ENCODE measurements around the gene RELN.
"Not testable (repeated sequence)": the region's sequence is repeated elsewhere in the genome, so short reads cannot be mapped to it uniquely, and the experiment has no call there.

The RELN gene

GRCh38 chr7:103989200-103989784 is at the start of gene RELN:
RELN (minus strand) TSS chr7:103989658; CDS start chr7:103989356, 302 bp downstream.
- no peak for DNase-seq (ENCODE audit: low read depth)

GRCh38 chr7:104038136-104038535 is 48.7 kb upstream of the RELN start:
- no peak for DNase-seq (ENCODE audit: low read depth)

- not testable (repeated sequence) for DNase-seq (ENCODE audit: low read depth)
Measured at GRCh38 chr7:104036889-104037288, 47.4 kb upstream of the RELN start.

- DNase-seq (ENCODE audit: low read depth): no peak
Measured at GRCh38 chr7:104035351-104035750, 45.9 kb upstream of the RELN start.

GRCh38 chr7:104034679-104035078 is 45.2 kb upstream of the RELN start:
- DNase-seq (ENCODE audit: low read depth): no peak

GRCh38 chr7:104033837-104034236 is 44.4 kb upstream of the RELN start:
- DNase-seq (ENCODE audit: low read depth): no peak

- DNase-seq (ENCODE audit: low read depth): no peak
Measured at GRCh38 chr7:104032486-104032885, 43.0 kb upstream of the RELN start.

GRCh38 chr7:104029765-104030164 is 40.3 kb upstream of the RELN start:
- no peak for DNase-seq (ENCODE audit: low read depth)

GRCh38 chr7:104024632-104025031 is 35.2 kb upstream of the RELN start:
- DNase-seq (ENCODE audit: low read depth): no peak

- DNase-seq (ENCODE audit: low read depth): no peak
Measured at GRCh38 chr7:104023100-104023499, 33.6 kb upstream of the RELN start.

- DNase-seq (ENCODE audit: low read depth): no peak
Measured at GRCh38 chr7:104018425-104018824, 29.0 kb upstream of the RELN start.

GRCh38 chr7:104017001-104017400 is 27.5 kb upstream of the RELN start:
- DNase-seq (ENCODE audit: low read depth): no peak

GRCh38 chr7:104012835-104013234 is 23.4 kb upstream of the RELN start:
- no peak for DNase-seq (ENCODE audit: low read depth)

GRCh38 chr7:104011829-104012228 is 22.4 kb upstream of the RELN start:
- no peak for DNase-seq (ENCODE audit: low read depth)

GRCh38 chr7:104010052-104010909 is 20.8 kb upstream of the RELN start:
- DNase-seq (ENCODE audit: low read depth): no peak

- no peak for DNase-seq (ENCODE audit: low read depth)
Measured at GRCh38 chr7:104008107-104008506, 18.6 kb upstream of the RELN start.

- no peak for DNase-seq (ENCODE audit: low read depth)
Measured at GRCh38 chr7:104007614-104008013, 18.2 kb upstream of the RELN start.

- DNase-seq (ENCODE audit: low read depth): no peak
Measured at GRCh38 chr7:104005197-104005596, 15.7 kb upstream of the RELN start.

GRCh38 chr7:103996639-103997038 is 7.2 kb upstream of the RELN start:
- no peak for DNase-seq (ENCODE audit: low read depth)

- DNase-seq (ENCODE audit: low read depth): no peak
Measured at GRCh38 chr7:103996017-103996551, 6.6 kb upstream of the RELN start.

- no peak for DNase-seq (ENCODE audit: low read depth)
Measured at GRCh38 chr7:103995554-103995953, 6.1 kb upstream of the RELN start.

- no peak for DNase-seq (ENCODE audit: low read depth)
Measured at GRCh38 chr7:103993551-103993950, 4.1 kb upstream of the RELN start.

- no peak for DNase-seq (ENCODE audit: low read depth)
Measured at GRCh38 chr7:103991406-103991805, 1.9 kb upstream of the RELN start.
